ENCODE data around the gene PDGFC.

PDGFC gene

GRCh38 chr4:156820931-156821330, 150.7 kb downstream of the PDGFC start:
- no peak for DNase-seq

GRCh38 chr4:156816360-156816755, 155.2 kb downstream of the PDGFC start:
- no peak for DNase-seq

GRCh38 chr4:156815717-156816359, 155.8 kb downstream of the PDGFC start:
- peak; percentile 74 for DNase-seq

- no peak for DNase-seq
Observed at GRCh38 chr4:156811963-156812362, 159.6 kb downstream of the PDGFC start.

- DNase-seq: no peak
Observed at GRCh38 chr4:156811286-156811685, 160.3 kb downstream of the PDGFC start.

GRCh38 chr4:156805696-156806095, 165.9 kb downstream of the PDGFC start:
- peak; percentile 88 for DNase-seq

- DNase-seq: no peak
Observed at GRCh38 chr4:156803056-156803455, 168.5 kb downstream of the PDGFC start.

- no peak for DNase-seq
Observed at GRCh38 chr4:156800463-156800862, 171.1 kb downstream of the PDGFC start.

GRCh38 chr4:156799121-156799589, 172.4 kb downstream of the PDGFC start:
- DNase-seq: no peak

GRCh38 chr4:156798438-156798837, 173.2 kb downstream of the PDGFC start:
- no peak for DNase-seq

- DNase-seq: no peak
Observed at GRCh38 chr4:156797206-156797605, 174.4 kb downstream of the PDGFC start.

GRCh38 chr4:156795727-156796126, 175.9 kb downstream of the PDGFC start:
- DNase-seq: no peak

- no peak for DNase-seq
Observed at GRCh38 chr4:156794863-156795262, 176.7 kb downstream of the PDGFC start.

GRCh38 chr4:156792462-156793085, 179.0 kb downstream of the PDGFC start:
- DNase-seq: no peak

GRCh38 chr4:156790866-156791265, 180.7 kb downstream of the PDGFC start:
- peak; percentile 93 for DNase-seq

GRCh38 chr4:156788782-156789181, 182.8 kb downstream of the PDGFC start:
- DNase-seq: no peak

GRCh38 chr4:156786713-156787112, 184.9 kb downstream of the PDGFC start:
- no peak for DNase-seq

- no peak for DNase-seq
Observed at GRCh38 chr4:156784970-156785369, 186.6 kb downstream of the PDGFC start.

GRCh38 chr4:156783966-156784365, 187.6 kb downstream of the PDGFC start:
- no peak for DNase-seq

- DNase-seq: no peak
Observed at GRCh38 chr4:156782491-156782890, 189.1 kb downstream of the PDGFC start.

- no peak for DNase-seq
Observed at GRCh38 chr4:156781852-156782251, 189.7 kb downstream of the PDGFC start.

GRCh38 chr4:156779774-156780173, 191.8 kb downstream of the PDGFC start:
- no peak for DNase-seq

GRCh38 chr4:156779042-156779441, 192.6 kb downstream of the PDGFC start:
- no peak for DNase-seq

GRCh38 chr4:156778606-156779005, 193.0 kb downstream of the PDGFC start:
- no peak for DNase-seq

- no peak for DNase-seq
Observed at GRCh38 chr4:156778093-156778492, 193.5 kb downstream of the PDGFC start.

All from NCI-H446 treated with DMSO at 0.1 percent for 48 hours (cell line).